Measurements from ENCODE around the gene CCDC24. TPM values are rescaled to one million over a fixed set of nuclear protein-coding genes. Genes with fewer than 3 reads are reported as not detected.

Gene CCDC24
- total and polyA plus RNA-seq, 4 donors: 2.6 to 29.7 (median 5.9) TPM

GRCh38 chr1:43977376-43978263 lies 13.8 kb upstream of the CCDC24 start:
- H3K27ac ChIP-seq (ENCODE audit: low read depth in 1 of 2, low read length in 2 of 2): no peak overlapping the region
- no peaks in the 10 kb centered on the region for H3K36me3 ChIP-seq (ENCODE audit: control insufficient read depth in 1 of 2, insufficient read depth in 2 of 2, low read length in 1 of 2)
- intact Hi-C loops (cut with DNase I): no loop called here
- no peaks in the 10 kb centered on the region for H3K4me1 ChIP-seq (ENCODE audit: control insufficient read depth in 1 of 2, insufficient read depth in 2 of 2, low read length in 2 of 2)
- H3K27me3 ChIP-seq (ENCODE audit: control insufficient read depth in 1 of 2, insufficient read depth in 2 of 2, low read length in 1 of 2): no peaks in the 10 kb centered on the region
- DNase-seq (peak in 1 of 2 donors; percentile 19), ATAC-seq (ENCODE audit: low FRiP score) (no peak)
- H3K9me3 ChIP-seq (ENCODE audit: control insufficient read depth, low read length): no peaks in the 10 kb centered on the region
- H3K4me3 ChIP-seq (ENCODE audit: low read length in 2 of 2): no peak overlapping the region
- 83 to 87% methylated on average over 9 of the region's 9 CpGs for WGBS, 2 donors

GRCh38 chr1:43978264-43978550 lies 13.2 kb upstream of the CCDC24 start:
- peak in 1 of 2 donors; percentile 39 for DNase-seq
- H3K4me3 ChIP-seq (ENCODE audit: low read length in 2 of 2): no peak overlapping the region
- H3K9me3 ChIP-seq (ENCODE audit: control insufficient read depth, low read length): no peaks in the 10 kb centered on the region
- intact Hi-C loops (cut with DNase I): no loop called here
- WGBS, 2 donors: 66 to 69% methylated on average over 5 of the region's 5 CpGs
- H3K27me3 ChIP-seq (ENCODE audit: control insufficient read depth in 1 of 2, insufficient read depth in 2 of 2, low read length in 1 of 2): no peaks in the 10 kb centered on the region
- no peak overlapping the region for H3K27ac ChIP-seq (ENCODE audit: low read depth in 1 of 2, low read length in 2 of 2)
- H3K36me3 ChIP-seq (ENCODE audit: control insufficient read depth in 1 of 2, insufficient read depth in 2 of 2, low read length in 1 of 2): no peaks in the 10 kb centered on the region
- ATAC-seq (ENCODE audit: low FRiP score): no peak
- no peaks in the 10 kb centered on the region for H3K4me1 ChIP-seq (ENCODE audit: control insufficient read depth in 1 of 2, insufficient read depth in 2 of 2, low read length in 2 of 2)

GRCh38 chr1:43978551-43979260 lies 12.7 kb upstream of the CCDC24 start, which contains the start of gene B4GALT2:
Gene B4GALT2, plus strand, starts transcription at chr1:43979210. Its CDS starts 1,951 bp downstream, at chr1:43981161.
- Histone ChIP-seq H3K27me3 (ENCODE audit: control insufficient read depth in 1 of 2, insufficient read depth in 2 of 2, low read length in 1 of 2) (no peaks in the 10 kb centered on the region), H3K4me3 (ENCODE audit: low read length in 2 of 2) (peak within 1 kb of the TSS; percentile 64), H3K9me3 (ENCODE audit: control insufficient read depth, low read length) (no peaks in the 10 kb centered on the region), H3K36me3 (ENCODE audit: control insufficient read depth in 1 of 2, insufficient read depth in 2 of 2, low read length in 1 of 2) (no peaks in the 10 kb centered on the region), H3K4me1 (ENCODE audit: control insufficient read depth in 1 of 2, insufficient read depth in 2 of 2, low read length in 2 of 2) (no peaks in the 10 kb centered on the region), H3K27ac (ENCODE audit: low read depth in 1 of 2, low read length in 2 of 2) (no peak within 1 kb of the TSS)
- DNase-seq: peak; percentile 53 to 85
- intact Hi-C loops (cut with DNase I): no loop called here
- no peak for ATAC-seq (ENCODE audit: low FRiP score)
- 4 to 7% methylated on average over 29 to 54 of the region's 54 CpGs for WGBS, 2 donors

- 1 to 3% methylated on average over 7 to 45 of the region's 45 CpGs for WGBS, 2 donors
- intact Hi-C loops (cut with DNase I): no loop called here
Measured at GRCh38 chr1:43979261-43979527, 12.2 kb upstream of the CCDC24 start.

GRCh38 chr1:43979528-43980254 lies 11.7 kb upstream of the CCDC24 start:
- H3K36me3 ChIP-seq (ENCODE audit: control insufficient read depth in 1 of 2, insufficient read depth in 2 of 2, low read length in 1 of 2): no peaks in the 10 kb centered on the region
- H3K9me3 ChIP-seq (ENCODE audit: control insufficient read depth, low read length): no peaks in the 10 kb centered on the region
- H3K27me3 ChIP-seq (ENCODE audit: control insufficient read depth in 1 of 2, insufficient read depth in 2 of 2, low read length in 1 of 2): no peaks in the 10 kb centered on the region
- DNase-seq (peak; percentile 72 to 85), ATAC-seq (ENCODE audit: low FRiP score) (no peak)
- no peaks in the 10 kb centered on the region for H3K4me1 ChIP-seq (ENCODE audit: control insufficient read depth in 1 of 2, insufficient read depth in 2 of 2, low read length in 2 of 2)
- intact Hi-C loops (cut with DNase I): no loop called here
- WGBS, 2 donors: 1% methylated on average over 39 to 45 of the region's 45 CpGs
- H3K27ac ChIP-seq (ENCODE audit: low read depth in 1 of 2, low read length in 2 of 2): no peak overlapping the region
- H3K4me3 ChIP-seq (ENCODE audit: low read length in 2 of 2): peak overlapping the region; percentile 64

More at GRCh38 chr1:43979261-43979527, 12.2 kb upstream of the CCDC24 start:
- Histone ChIP-seq H3K4me3 (ENCODE audit: low read length in 2 of 2) (peak overlapping the region; percentile 64), H3K27ac (ENCODE audit: low read depth in 1 of 2, low read length in 2 of 2) (no peak overlapping the region), H3K27me3 (ENCODE audit: control insufficient read depth in 1 of 2, insufficient read depth in 2 of 2, low read length in 1 of 2) (no peaks in the 10 kb centered on the region), H3K4me1 (ENCODE audit: control insufficient read depth in 1 of 2, insufficient read depth in 2 of 2, low read length in 2 of 2) (no peaks in the 10 kb centered on the region), H3K9me3 (ENCODE audit: control insufficient read depth, low read length) (no peaks in the 10 kb centered on the region), H3K36me3 (ENCODE audit: control insufficient read depth in 1 of 2, insufficient read depth in 2 of 2, low read length in 1 of 2) (no peaks in the 10 kb centered on the region)
- DNase-seq (no peak), ATAC-seq (ENCODE audit: low FRiP score) (no peak)

GRCh38 chr1:43980255-43981134 lies 10.9 kb upstream of the CCDC24 start:
- intact Hi-C loops (cut with DNase I): no loop called here
- Histone ChIP-seq H3K27me3 (ENCODE audit: control insufficient read depth in 1 of 2, insufficient read depth in 2 of 2, low read length in 1 of 2) (no peaks in the 10 kb centered on the region), H3K9me3 (ENCODE audit: control insufficient read depth, low read length) (no peaks in the 10 kb centered on the region), H3K36me3 (ENCODE audit: control insufficient read depth in 1 of 2, insufficient read depth in 2 of 2, low read length in 1 of 2) (no peaks in the 10 kb centered on the region), H3K4me3 (ENCODE audit: low read length in 2 of 2) (no peak overlapping the region), H3K27ac (ENCODE audit: low read depth in 1 of 2, low read length in 2 of 2) (no peak overlapping the region), H3K4me1 (ENCODE audit: control insufficient read depth in 1 of 2, insufficient read depth in 2 of 2, low read length in 2 of 2) (no peaks in the 10 kb centered on the region)
- peak in 1 of 2 donors; percentile 45 for DNase-seq
- WGBS, 2 donors: 42 to 51% methylated on average over 12 to 13 of the region's 13 CpGs
- no peak for ATAC-seq (ENCODE audit: low FRiP score)

- 88 to 89% methylated on average over 19 to 20 of the region's 20 CpGs for WGBS, 2 donors
- DNase-seq (peak; percentile 48 to 75), ATAC-seq (ENCODE audit: low FRiP score) (no peak)
- intact Hi-C loops (cut with DNase I): no loop called here
- no peaks in the 10 kb centered on the region for H3K27me3 ChIP-seq (ENCODE audit: control insufficient read depth in 1 of 2, insufficient read depth in 2 of 2, low read length in 1 of 2)
- no peaks in the 10 kb centered on the region for H3K36me3 ChIP-seq (ENCODE audit: control insufficient read depth in 1 of 2, insufficient read depth in 2 of 2, low read length in 1 of 2)
- no peaks in the 10 kb centered on the region for H3K4me1 ChIP-seq (ENCODE audit: control insufficient read depth in 1 of 2, insufficient read depth in 2 of 2, low read length in 2 of 2)
- no peak overlapping the region for H3K27ac ChIP-seq (ENCODE audit: low read depth in 1 of 2, low read length in 2 of 2)
- no peaks in the 10 kb centered on the region for H3K9me3 ChIP-seq (ENCODE audit: control insufficient read depth, low read length)
- H3K4me3 ChIP-seq (ENCODE audit: low read length in 2 of 2): no peak overlapping the region
Measured at GRCh38 chr1:43981135-43981491, 10.3 kb upstream of the CCDC24 start.

- no peaks in the 10 kb centered on the region for H3K27me3 ChIP-seq (ENCODE audit: control insufficient read depth in 1 of 2, insufficient read depth in 2 of 2, low read length in 1 of 2)
- ATAC-seq (ENCODE audit: low FRiP score) (no peak), DNase-seq (peak in 1 of 2 donors; percentile 43)
- WGBS, 2 donors: 95 to 97% methylated on average over 20 of the region's 20 CpGs
- no peaks in the 10 kb centered on the region for H3K9me3 ChIP-seq (ENCODE audit: control insufficient read depth, low read length)
- H3K4me1 ChIP-seq (ENCODE audit: control insufficient read depth in 1 of 2, insufficient read depth in 2 of 2, low read length in 2 of 2): no peaks in the 10 kb centered on the region
- no peaks in the 10 kb centered on the region for H3K36me3 ChIP-seq (ENCODE audit: control insufficient read depth in 1 of 2, insufficient read depth in 2 of 2, low read length in 1 of 2)
- intact Hi-C loops (cut with DNase I): no loop called here
- H3K27ac ChIP-seq (ENCODE audit: low read depth in 1 of 2, low read length in 2 of 2): no peak overlapping the region
- no peak overlapping the region for H3K4me3 ChIP-seq (ENCODE audit: low read length in 2 of 2)
Measured at GRCh38 chr1:43981636-43982035, 9.8 kb upstream of the CCDC24 start.

Measured in aorta (tissue), 5 donors.